ENCODE data around the gene VPS13D.
A peak's percentile ranks its signal among the peaks of the same experiment; 100 is the strongest.

The VPS13D gene

GRCh38 chr1:12339811-12340543, 110.1 kb downstream of the VPS13D start:
- no peak for DNase-seq (ENCODE audit: low read depth)

GRCh38 chr1:12340544-12340930, 110.7 kb downstream of the VPS13D start:
- DNase-seq (ENCODE audit: low read depth): no peak

- no peak for DNase-seq (ENCODE audit: low read depth)
Measured at GRCh38 chr1:12341667-12342066, 111.8 kb downstream of the VPS13D start.

- DNase-seq (ENCODE audit: low read depth): no peak
Measured at GRCh38 chr1:12342401-12343003, 112.7 kb downstream of the VPS13D start.

GRCh38 chr1:12343823-12344487, 114.1 kb downstream of the VPS13D start:
- no peak for DNase-seq (ENCODE audit: low read depth)

- DNase-seq (ENCODE audit: low read depth): no peak
Measured at GRCh38 chr1:12344596-12345349, 114.9 kb downstream of the VPS13D start.

- no peak for DNase-seq (ENCODE audit: low read depth)
Measured at GRCh38 chr1:12345350-12346217, 115.8 kb downstream of the VPS13D start.

GRCh38 chr1:12346483-12347151, 116.8 kb downstream of the VPS13D start:
- DNase-seq (ENCODE audit: low read depth): no peak

- no peak for DNase-seq (ENCODE audit: low read depth)
Measured at GRCh38 chr1:12348113-12348512, 118.3 kb downstream of the VPS13D start.

GRCh38 chr1:12353981-12354380, 124.2 kb downstream of the VPS13D start:
- DNase-seq (ENCODE audit: low read depth): no peak

GRCh38 chr1:12356004-12356890, 126.4 kb downstream of the VPS13D start:
- DNase-seq (ENCODE audit: low read depth): peak; percentile 57

- DNase-seq (ENCODE audit: low read depth): no peak
Measured at GRCh38 chr1:12358499-12358898, 128.7 kb downstream of the VPS13D start.

- DNase-seq (ENCODE audit: low read depth): no peak
Measured at GRCh38 chr1:12359359-12360133, 129.7 kb downstream of the VPS13D start.

- no peak for DNase-seq (ENCODE audit: low read depth)
Measured at GRCh38 chr1:12368646-12369045, 138.8 kb downstream of the VPS13D start.

GRCh38 chr1:12369258-12369657, 139.4 kb downstream of the VPS13D start:
- DNase-seq (ENCODE audit: low read depth): no peak

- no peak for DNase-seq (ENCODE audit: low read depth)
Measured at GRCh38 chr1:12370333-12370975, 140.6 kb downstream of the VPS13D start.

GRCh38 chr1:12371053-12371452, 141.2 kb downstream of the VPS13D start:
- DNase-seq (ENCODE audit: low read depth): no peak

GRCh38 chr1:12372180-12372579, 142.3 kb downstream of the VPS13D start:
- DNase-seq (ENCODE audit: low read depth): no peak

- no peak for DNase-seq (ENCODE audit: low read depth)
Measured at GRCh38 chr1:12372761-12373160, 142.9 kb downstream of the VPS13D start.
